ENCODE results near the gene DISC1. TPM values are rescaled to one million over a fixed set of nuclear protein-coding genes. Genes with fewer than 3 reads are reported as not detected.

The DISC1 gene
- polyA plus RNA-seq, 1 experiment: 5.4 TPM

GRCh38 chr1:231748760-231749415 is 122.3 kb downstream of the DISC1 start:
- CTCF ChIA-PET: interaction anchor here (0.9 to 1.0 kb wide), 2 partner anchors 7 to 8 kb away, joined by 4 to 5 read pairs; no protein-coding TSS in a partner anchor
- Histone ChIP-seq H3K4me3 (ENCODE audit: low read depth, low read length) (no peak overlapping the region), H3K27ac (ENCODE audit: low read depth, low read length) (no peak overlapping the region), H3K9me3 (ENCODE audit: control insufficient read depth, insufficient read depth, low read length) (peaks cover 8% of the 10 kb centered on the region), H3K27me3 (ENCODE audit: control insufficient read depth, insufficient read depth, low read length) (no peaks in the 10 kb centered on the region)
- no peak for DNase-seq (ENCODE audit: low read depth, low spot score)
- TF ChIP-seq, protein P1, sequence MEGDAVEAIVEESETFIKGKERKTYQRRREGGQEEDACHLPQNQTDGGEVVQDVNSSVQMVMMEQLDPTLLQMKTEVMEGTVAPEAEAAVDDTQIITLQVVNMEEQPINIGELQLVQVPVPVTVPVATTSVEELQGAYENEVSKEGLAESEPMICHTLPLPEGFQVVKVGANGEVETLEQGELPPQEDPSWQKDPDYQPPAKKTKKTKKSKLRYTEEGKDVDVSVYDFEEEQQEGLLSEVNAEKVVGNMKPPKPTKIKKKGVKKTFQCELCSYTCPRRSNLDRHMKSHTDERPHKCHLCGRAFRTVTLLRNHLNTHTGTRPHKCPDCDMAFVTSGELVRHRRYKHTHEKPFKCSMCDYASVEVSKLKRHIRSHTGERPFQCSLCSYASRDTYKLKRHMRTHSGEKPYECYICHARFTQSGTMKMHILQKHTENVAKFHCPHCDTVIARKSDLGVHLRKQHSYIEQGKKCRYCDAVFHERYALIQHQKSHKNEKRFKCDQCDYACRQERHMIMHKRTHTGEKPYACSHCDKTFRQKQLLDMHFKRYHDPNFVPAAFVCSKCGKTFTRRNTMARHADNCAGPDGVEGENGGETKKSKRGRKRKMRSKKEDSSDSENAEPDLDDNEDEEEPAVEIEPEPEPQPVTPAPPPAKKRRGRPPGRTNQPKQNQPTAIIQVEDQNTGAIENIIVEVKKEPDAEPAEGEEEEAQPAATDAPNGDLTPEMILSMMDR (IDR thresholded peaks at IDR 0.05; ENCODE audit: low read depth, low read length): no peak
- POLR2A ChIA-PET: no interaction called here

GRCh38 chr1:231750296-231750695 is 123.7 kb downstream of the DISC1 start:
- POLR2A ChIA-PET: no interaction called here
- Histone ChIP-seq H3K9me3 (ENCODE audit: control insufficient read depth, insufficient read depth, low read length) (peaks cover 8% of the 10 kb centered on the region), H3K27me3 (ENCODE audit: control insufficient read depth, insufficient read depth, low read length) (no peaks in the 10 kb centered on the region), H3K4me3 (ENCODE audit: low read depth, low read length) (no peak overlapping the region), H3K27ac (ENCODE audit: low read depth, low read length) (no peak overlapping the region)
- CTCF ChIA-PET: no interaction called here
- TF ChIP-seq, protein P1 (IDR thresholded peaks at IDR 0.05; ENCODE audit: low read depth, low read length): no peak
- no peak for DNase-seq (ENCODE audit: low read depth, low spot score)

- no peak for DNase-seq (ENCODE audit: low read depth, low spot score)
- POLR2A ChIA-PET: no interaction called here
- H3K27me3 ChIP-seq (ENCODE audit: control insufficient read depth, insufficient read depth, low read length): no peaks in the 10 kb centered on the region
- TF ChIP-seq, protein P1 (IDR thresholded peaks at IDR 0.05; ENCODE audit: low read depth, low read length): no peak
- H3K4me3 ChIP-seq (ENCODE audit: low read depth, low read length): no peak overlapping the region
- peaks cover 8% of the 10 kb centered on the region for H3K9me3 ChIP-seq (ENCODE audit: control insufficient read depth, insufficient read depth, low read length)
- CTCF ChIA-PET: no interaction called here
- no peak overlapping the region for H3K27ac ChIP-seq (ENCODE audit: low read depth, low read length)
These were observed 124.3 kb downstream of the DISC1 start for GRCh38 chr1:231750818-231751362.

DNA sequence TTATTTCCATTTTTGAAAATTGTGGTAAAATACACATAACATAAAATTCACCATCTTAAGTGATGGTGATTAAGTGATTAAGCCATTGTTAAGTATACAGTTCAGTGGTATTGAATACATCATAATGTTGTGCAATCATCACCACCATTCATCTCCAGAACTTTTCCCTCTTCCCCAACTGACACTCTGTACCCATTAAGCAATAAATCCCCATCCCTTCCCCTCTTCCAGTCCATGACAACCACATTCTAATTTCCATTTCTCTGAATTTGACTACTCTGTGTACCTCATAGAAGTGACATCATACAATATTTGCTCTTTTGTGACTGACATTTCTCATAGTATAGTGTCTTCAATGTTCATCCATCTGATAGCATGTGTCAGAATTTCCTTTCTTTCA is 124.8 kb downstream of the DISC1 start:
- TF ChIP-seq, protein P1 (IDR thresholded peaks at IDR 0.05; ENCODE audit: low read depth, low read length): no peak

GRCh38 chr1:231753313-231753712 is 126.7 kb downstream of the DISC1 start:
- no peak overlapping the region for H3K27ac ChIP-seq (ENCODE audit: low read depth, low read length)
- POLR2A ChIA-PET: no interaction called here
- no peak overlapping the region for H3K4me3 ChIP-seq (ENCODE audit: low read depth, low read length)
- CTCF ChIA-PET: no interaction called here
- H3K27me3 ChIP-seq (ENCODE audit: control insufficient read depth, insufficient read depth, low read length): no peaks in the 10 kb centered on the region
- peaks cover 8% of the 10 kb centered on the region for H3K9me3 ChIP-seq (ENCODE audit: control insufficient read depth, insufficient read depth, low read length)
- DNase-seq (ENCODE audit: low read depth, low spot score): no peak
- TF ChIP-seq, protein P1 (IDR thresholded peaks at IDR 0.05; ENCODE audit: low read depth, low read length): no peak

More for the DNA sequence above, 124.8 kb downstream of the DISC1 start:
- H3K4me3 ChIP-seq (ENCODE audit: low read depth, low read length): no peak overlapping the region
- DNase-seq (ENCODE audit: low read depth, low spot score): no peak
- peaks cover 8% of the 10 kb centered on the region for H3K9me3 ChIP-seq (ENCODE audit: control insufficient read depth, insufficient read depth, low read length)
- H3K27me3 ChIP-seq (ENCODE audit: control insufficient read depth, insufficient read depth, low read length): no peaks in the 10 kb centered on the region
- CTCF ChIA-PET: no interaction called here
- H3K27ac ChIP-seq (ENCODE audit: low read depth, low read length): no peak overlapping the region
- POLR2A ChIA-PET: no interaction called here
